Measurements from ENCODE around the gene COBL. TPM values are rescaled to one million over a fixed set of nuclear protein-coding genes. Genes with fewer than 3 reads are reported as not detected.

COBL gene
- total RNA-seq, 4 donors from 2014 or later: under 0.01 to 7.7 (median 2.6) TPM

- DNase-seq: no peak
- TF ChIP-seq POLR2A (IDR thresholded peaks at IDR 0.05): no peak
- no peak for TF ChIP-seq CTCF (IDR thresholded peaks at IDR 0.05)
- no peaks in the 10 kb centered on the region for H3K27me3 ChIP-seq
- intact Hi-C loops (cut with DNase I; ENCODE audit: low total_unique reads): no loop called here
- H3K4me3 ChIP-seq: no peak overlapping the region
- no peaks in the 10 kb centered on the region for H3K36me3 ChIP-seq
- no peak overlapping the region for H3K27ac ChIP-seq
- no peaks in the 10 kb centered on the region for H3K9me3 ChIP-seq
- H3K4me1 ChIP-seq: no peaks in the 10 kb centered on the region
Observed at GRCh38 chr7:51304729-51305128, 11.9 kb downstream of the COBL start.

GRCh38 chr7:51303142-51303525 is 13.5 kb downstream of the COBL start:
- H3K27me3 ChIP-seq: no peaks in the 10 kb centered on the region
- H3K36me3 ChIP-seq: no peaks in the 10 kb centered on the region
- DNase-seq: no peak
- H3K27ac ChIP-seq: no peak overlapping the region
- H3K4me3 ChIP-seq: no peak overlapping the region
- no peaks in the 10 kb centered on the region for H3K4me1 ChIP-seq
- intact Hi-C loops (cut with DNase I; ENCODE audit: low total_unique reads): no loop called here
- no peaks in the 10 kb centered on the region for H3K9me3 ChIP-seq
- no peak for TF ChIP-seq POLR2A (IDR thresholded peaks at IDR 0.05)
- TF ChIP-seq CTCF (IDR thresholded peaks at IDR 0.05): no peak

GRCh38 chr7:51301806-51302205 is 14.8 kb downstream of the COBL start:
- no peak for DNase-seq
- no peak overlapping the region for H3K27ac ChIP-seq
- intact Hi-C loops (cut with DNase I; ENCODE audit: low total_unique reads): no loop called here
- TF ChIP-seq POLR2A (IDR thresholded peaks at IDR 0.05) (no peak), CTCF (IDR thresholded peaks at IDR 0.05) (no peak)
- H3K4me1 ChIP-seq: no peaks in the 10 kb centered on the region
- H3K9me3 ChIP-seq: no peaks in the 10 kb centered on the region
- H3K36me3 ChIP-seq: no peaks in the 10 kb centered on the region
- no peak overlapping the region for H3K4me3 ChIP-seq
- no peaks in the 10 kb centered on the region for H3K27me3 ChIP-seq

- H3K36me3 ChIP-seq: no peaks in the 10 kb centered on the region
- intact Hi-C loops (cut with DNase I; ENCODE audit: low total_unique reads): no loop called here
- no peaks in the 10 kb centered on the region for H3K27me3 ChIP-seq
- TF ChIP-seq CTCF (IDR thresholded peaks at IDR 0.05) (no peak), POLR2A (IDR thresholded peaks at IDR 0.05) (no peak)
- no peak overlapping the region for H3K27ac ChIP-seq
- H3K4me1 ChIP-seq: no peaks in the 10 kb centered on the region
- H3K4me3 ChIP-seq: no peak overlapping the region
- no peak for DNase-seq
- no peaks in the 10 kb centered on the region for H3K9me3 ChIP-seq
Observed at GRCh38 chr7:51300762-51301674, 15.6 kb downstream of the COBL start.

GRCh38 chr7:51299391-51300133 is 17.0 kb downstream of the COBL start:
- Histone ChIP-seq H3K4me3 (no peak overlapping the region), H3K27ac (no peak overlapping the region), H3K27me3 (no peaks in the 10 kb centered on the region), H3K4me1 (no peaks in the 10 kb centered on the region), H3K9me3 (no peaks in the 10 kb centered on the region), H3K36me3 (no peaks in the 10 kb centered on the region)
- intact Hi-C loops (cut with DNase I; ENCODE audit: low total_unique reads): no loop called here
- TF ChIP-seq POLR2A (IDR thresholded peaks at IDR 0.05): no peak
- no peak for TF ChIP-seq CTCF (IDR thresholded peaks at IDR 0.05)
- no peak for DNase-seq

All from uterus (tissue), 4 donors.